Mesenchymal stem cell (in vitro differentiated cells and primary cell): ENCODE data around the gene GFI1.

Source experiments
- DNase-seq: peaks from one replicate; pipeline ENCODE4 v3.0.0-alpha.2; 2013
- H2AFZ ChIP-seq: one replicate; pipeline ENCODE4 v1.6.1; 2013; ENCODE audit warnings: low read depth, mild to moderate bottlenecking, control low read depth, inconsistent platforms, low read length, moderate library complexity
- H2AK5ac ChIP-seq: 2 replicates; pipeline ENCODE4 v1.6.1; 2013; ENCODE audit warnings: low read length, moderate library complexity, mild to moderate bottlenecking, inconsistent platforms; ENCODE audit not compliant: severe bottlenecking
- H2BK120ac ChIP-seq: one replicate; pipeline ENCODE4 v1.6.1; 2013; ENCODE audit warnings: low read depth, mild to moderate bottlenecking, inconsistent platforms, low read length, moderate library complexity
- H2BK12ac ChIP-seq, 2 experiments: one replicate each; pipeline ENCODE4 v1.6.1; 2013; ENCODE audit warnings: inconsistent platforms in 2 of 2, low read length in 2 of 2, mild to moderate bottlenecking in 2 of 2, moderate library complexity in 2 of 2, control low read depth in 1 of 2
- H2BK15ac ChIP-seq: one replicate; pipeline ENCODE4 v1.6.1; 2013; ENCODE audit warnings: mild to moderate bottlenecking, low read depth, inconsistent platforms; ENCODE audit not compliant: poor library complexity, severe bottlenecking
- H2BK5ac ChIP-seq: 2 replicates; pipeline ENCODE4 v1.6.1; 2013; ENCODE audit warnings: low read depth, mild to moderate bottlenecking, low read length, control low read depth, inconsistent platforms; ENCODE audit not compliant: poor library complexity, severe bottlenecking
- H3K14ac ChIP-seq, 2 experiments: one replicate each; pipeline ENCODE4 v1.6.1; 2013; ENCODE audit warnings: inconsistent platforms in 2 of 2, low read length in 2 of 2, control low read depth in 1 of 2, mild to moderate bottlenecking in 1 of 2, moderate library complexity in 1 of 2
- H3K18ac ChIP-seq, 2 experiments: one replicate each; pipeline ENCODE4 v1.6.1; 2013; ENCODE audit warnings: inconsistent platforms in 2 of 2, low read length in 2 of 2, control low read depth in 1 of 2, low read depth in 1 of 2, mild to moderate bottlenecking in 1 of 2
- H3K23ac ChIP-seq, 2 experiments: one replicate each; pipeline ENCODE4 v1.6.1; 2013; ENCODE audit warnings: inconsistent platforms in 2 of 2, low read length in 2 of 2, mild to moderate bottlenecking in 2 of 2, moderate library complexity in 2 of 2, control low read depth in 1 of 2
- H3K27ac ChIP-seq: 2 replicates; pipeline ENCODE4 v1.5.1; 2013; ENCODE audit warnings: mild to moderate bottlenecking, moderate library complexity, low read length, control low read depth, inconsistent platforms; ENCODE audit not compliant: poor library complexity, severe bottlenecking
- H3K27me3 ChIP-seq, 2 experiments: 2 replicates each; pipeline versions ENCODE4 v1.6.1 to v1.7.0; 2013; ENCODE audit warnings: low read length in 2 of 2, mild to moderate bottlenecking in 2 of 2, moderate library complexity in 2 of 2, control low read depth in 1 of 2, inconsistent platforms in 1 of 2; ENCODE audit not compliant: control insufficient read depth in 1 of 2, insufficient read depth in 1 of 2
- H3K36me3 ChIP-seq, 2 experiments: 2 replicates each; pipeline versions ENCODE4 v1.6.1 to v1.7.0; 2013; ENCODE audit warnings: low read length in 2 of 2, control low read depth in 1 of 2, inconsistent platforms in 1 of 2, low read depth in 1 of 2, mild to moderate bottlenecking in 1 of 2; ENCODE audit not compliant: insufficient read depth in 2 of 2, control insufficient read depth in 1 of 2
- H3K4ac ChIP-seq, 2 experiments: one replicate each; pipeline ENCODE4 v1.6.1; 2013; ENCODE audit warnings: inconsistent platforms in 2 of 2, low read length in 2 of 2, mild to moderate bottlenecking in 2 of 2, moderate library complexity in 2 of 2, control low read depth in 1 of 2, low read depth in 1 of 2
- H3K4me1 ChIP-seq: 2 replicates; pipeline ENCODE4 v1.6.1; 2013; ENCODE audit warnings: low read depth, low read length, control low read depth; ENCODE audit not compliant: control insufficient read depth, insufficient read depth
- H3K4me2 ChIP-seq: 2 replicates; pipeline ENCODE4 v1.6.1; 2013; ENCODE audit warnings: low read length, mild to moderate bottlenecking, inconsistent platforms; ENCODE audit not compliant: poor library complexity, severe bottlenecking
- H3K4me3 ChIP-seq, 2 experiments: 2 replicates each; pipeline versions ENCODE4 v1.5.1 to v1.7.0; 2013; ENCODE audit warnings: low read length in 2 of 2, mild to moderate bottlenecking in 2 of 2, control low read depth in 1 of 2, low read depth in 1 of 2; ENCODE audit not compliant: insufficient read depth in 1 of 2
- H3K79me1 ChIP-seq: replicated peaks from 2 replicates; pipeline ENCODE4 v1.6.1; 2013; ENCODE audit warnings: mild to moderate bottlenecking, control low read depth, low read length, inconsistent platforms; ENCODE audit not compliant: poor library complexity, severe bottlenecking
- H3K9ac ChIP-seq: 2 replicates; pipeline ENCODE4 v1.7.0; 2013; ENCODE audit warnings: mild to moderate bottlenecking, low read length, moderate library complexity
- H3K9me3 ChIP-seq: 2 replicates; pipeline ENCODE4 v1.7.0; 2013; ENCODE audit warnings: mild to moderate bottlenecking, low read length; ENCODE audit not compliant: control insufficient read depth
- H4K8ac ChIP-seq: one replicate; pipeline ENCODE4 v1.6.1; 2013; ENCODE audit warnings: inconsistent platforms, mild to moderate bottlenecking, low read length, moderate library complexity
- H4K91ac ChIP-seq: one replicate; pipeline ENCODE4 v1.6.1; 2013; ENCODE audit warnings: mild to moderate bottlenecking, low read length, inconsistent platforms
- WGBS: methylation state at CpG from one replicate; pipeline ENCODE4 v1.1.7; 2013; ENCODE audit warnings: mixed read lengths; 5-methylcytosine and 5-hydroxymethylcytosine counted together

The GFI1 gene

GRCh38 chr1:92481971-92482664 lies 4.6 kb downstream of the GFI1 start:
- peaks cover 61% of the 10 kb centered on the region for H3K4me1 ChIP-seq
- DNase-seq: peak; percentile 50

GRCh38 chr1:92481599-92481925 lies 5.2 kb downstream of the GFI1 start:
- H2BK12ac ChIP-seq: no peak overlapping the region
- H2AFZ ChIP-seq: no peak overlapping the region
- H3K4me3 ChIP-seq: no peak overlapping the region
- peaks cover 57% of the 10 kb centered on the region for H3K4me1 ChIP-seq
- no peak overlapping the region for H3K4me2 ChIP-seq
- 9% methylated on average over 9 of the region's 12 CpGs for WGBS
- H3K4ac ChIP-seq: no peak overlapping the region
- no peak overlapping the region for H2AK5ac ChIP-seq
- no peak overlapping the region for H2BK5ac ChIP-seq
- H3K9ac ChIP-seq: no peak overlapping the region
- peak; percentile 14 for DNase-seq
- peaks cover 85 to 98% of the 10 kb centered on the region in 2 experiments for H3K27me3 ChIP-seq
- H3K9me3 ChIP-seq: no peaks in the 10 kb centered on the region
- H4K8ac ChIP-seq: no peak overlapping the region
- no peak overlapping the region for H3K14ac ChIP-seq
- H4K91ac ChIP-seq: no peak overlapping the region
- no peak overlapping the region for H2BK120ac ChIP-seq
- H3K27ac ChIP-seq: no peak overlapping the region
- H3K18ac ChIP-seq: no peak overlapping the region
- no peaks in the 10 kb centered on the region for H3K79me1 ChIP-seq
- no peak overlapping the region for H2BK15ac ChIP-seq
- H3K36me3 ChIP-seq: peaks cover 0 to 4% of the 10 kb centered on the region in 2 experiments
- H3K23ac ChIP-seq: no peak overlapping the region

More at GRCh38 chr1:92481971-92482664, 4.6 kb downstream of the GFI1 start:
- no peak overlapping the region for H2BK5ac ChIP-seq
- no peaks in the 10 kb centered on the region for H3K9me3 ChIP-seq
- H2AFZ ChIP-seq: no peak overlapping the region
- peak overlapping the region in 1 of 2 experiments; percentile 51 for H3K4me3 ChIP-seq
- H3K27me3 ChIP-seq: peaks cover 90 to 98% of the 10 kb centered on the region in 2 experiments
- WGBS: 6% methylated on average over 39 of the region's 39 CpGs
- peaks cover 0 to 4% of the 10 kb centered on the region in 2 experiments for H3K36me3 ChIP-seq
- H3K23ac ChIP-seq: peak overlapping the region in 1 of 2 experiments; percentile 73
- no peak overlapping the region for H2BK12ac ChIP-seq
- no peak overlapping the region for H3K14ac ChIP-seq
- peak overlapping the region; percentile 48 for H3K4me2 ChIP-seq
- no peak overlapping the region for H3K4ac ChIP-seq
- no peak overlapping the region for H2BK15ac ChIP-seq
- H4K8ac ChIP-seq: no peak overlapping the region
- H3K79me1 ChIP-seq: no peaks in the 10 kb centered on the region
- no peak overlapping the region for H2AK5ac ChIP-seq
- no peak overlapping the region for H4K91ac ChIP-seq
- no peak overlapping the region for H3K9ac ChIP-seq
- no peak overlapping the region for H3K18ac ChIP-seq
- H3K27ac ChIP-seq: no peak overlapping the region
- no peak overlapping the region for H2BK120ac ChIP-seq

GRCh38 chr1:92480813-92481598 lies 5.7 kb downstream of the GFI1 start:
- 2% methylated on average over 65 of the region's 65 CpGs for WGBS
- Histone ChIP-seq H2BK120ac (no peak overlapping the region), H2AK5ac (no peak overlapping the region), H3K79me1 (no peaks in the 10 kb centered on the region), H2BK15ac (no peak overlapping the region), H3K4me2 (peak overlapping the region; percentile 48), H2BK12ac (no peak overlapping the region), H3K9me3 (no peaks in the 10 kb centered on the region), H3K4me1 (peaks cover 52% of the 10 kb centered on the region), H3K18ac (no peak overlapping the region), H3K23ac (peak overlapping the region in 1 of 2 experiments; percentile 36), H3K27me3 (peaks cover 88 to 99% of the 10 kb centered on the region in 2 experiments), H4K91ac (no peak overlapping the region), H2BK5ac (no peak overlapping the region), H2AFZ (no peak overlapping the region), H3K14ac (no peak overlapping the region), H3K4ac (no peak overlapping the region), H3K27ac (no peak overlapping the region), H3K36me3 (peaks cover 0 to 4% of the 10 kb centered on the region in 2 experiments), H3K9ac (no peak overlapping the region), H4K8ac (no peak overlapping the region), H3K4me3 (peak overlapping the region in 1 of 2 experiments; percentile 22)
- peak; percentile 17 for DNase-seq

GRCh38 chr1:92480200-92480812 lies 6.4 kb downstream of the GFI1 start:
- Histone ChIP-seq H3K14ac (no peak overlapping the region), H3K9ac (no peak overlapping the region), H2BK120ac (no peak overlapping the region), H3K4ac (no peak overlapping the region), H2BK15ac (no peak overlapping the region), H3K27me3 (peaks cover 88 to 99% of the 10 kb centered on the region in 2 experiments), H3K4me1 (peaks cover 46% of the 10 kb centered on the region), H3K27ac (no peak overlapping the region), H2BK12ac (no peak overlapping the region), H3K9me3 (no peaks in the 10 kb centered on the region), H2BK5ac (no peak overlapping the region), H2AFZ (no peak overlapping the region), H3K4me2 (peak overlapping the region; percentile 48), H4K8ac (no peak overlapping the region), H3K79me1 (no peaks in the 10 kb centered on the region), H3K36me3 (peaks cover 0 to 4% of the 10 kb centered on the region in 2 experiments), H3K18ac (no peak overlapping the region), H4K91ac (no peak overlapping the region), H3K4me3 (no peak overlapping the region), H2AK5ac (no peak overlapping the region), H3K23ac (peak overlapping the region in 1 of 2 experiments; percentile 6)
- no peak for DNase-seq
- 6% methylated on average over 55 of the region's 59 CpGs for WGBS
